ENCODE data around the gene C1QTNF7.
A peak's percentile ranks its signal among the peaks of the same experiment; 100 is the strongest.

C1QTNF7 gene

GRCh38 chr4:15458616-15459015 lies 30.8 kb downstream of the C1QTNF7 start:
- DNase-seq (ENCODE audit: low spot score), result no peak

- no peak for DNase-seq (ENCODE audit: low spot score)
Observed at GRCh38 chr4:15459706-15460105, 31.9 kb downstream of the C1QTNF7 start.

- DNase-seq (ENCODE audit: low spot score), result no peak
Observed at GRCh38 chr4:15466596-15466995, 38.8 kb downstream of the C1QTNF7 start.

GRCh38 chr4:15469402-15470127 lies 41.7 kb downstream of the C1QTNF7 start, which contains the start of gene CC2D2A:
CC2D2A (plus strand) TSS chr4:15469882; CDS start chr4:15475933, 6,051 bp downstream.
- peak; percentile 72 for DNase-seq (ENCODE audit: low spot score)

- DNase-seq (ENCODE audit: low spot score), result peak; percentile 9
Observed at GRCh38 chr4:15470128-15470475, 42.3 kb downstream of the C1QTNF7 start.

- peak; percentile 68 for DNase-seq (ENCODE audit: low spot score)
Observed at GRCh38 chr4:15476396-15476795, 48.6 kb downstream of the C1QTNF7 start.

GRCh38 chr4:15478724-15479088 lies 50.9 kb downstream of the C1QTNF7 start:
- no peak for DNase-seq (ENCODE audit: low spot score)

- peak; percentile 85 for DNase-seq (ENCODE audit: low spot score)
Observed at GRCh38 chr4:15479089-15479912, 51.5 kb downstream of the C1QTNF7 start.

- DNase-seq (ENCODE audit: low spot score), result no peak
Observed at GRCh38 chr4:15479913-15480185, 52.0 kb downstream of the C1QTNF7 start.

- no peak for DNase-seq (ENCODE audit: low spot score)
Observed at GRCh38 chr4:15481961-15482745, 54.3 kb downstream of the C1QTNF7 start.

GRCh38 chr4:15482842-15483241 lies 55.0 kb downstream of the C1QTNF7 start:
- DNase-seq (ENCODE audit: low spot score), result no peak

GRCh38 chr4:15488136-15488535 lies 60.3 kb downstream of the C1QTNF7 start:
- no peak for DNase-seq (ENCODE audit: low spot score)

GRCh38 chr4:15488658-15489470 lies 61.0 kb downstream of the C1QTNF7 start:
- no peak for DNase-seq (ENCODE audit: low spot score)

GRCh38 chr4:15489551-15489950 lies 61.7 kb downstream of the C1QTNF7 start:
- no peak for DNase-seq (ENCODE audit: low spot score)

GRCh38 chr4:15493411-15493810 lies 65.6 kb downstream of the C1QTNF7 start:
- no peak for DNase-seq (ENCODE audit: low spot score)

GRCh38 chr4:15495621-15496020 lies 67.8 kb downstream of the C1QTNF7 start:
- DNase-seq (ENCODE audit: low spot score), result no peak

Measured in kidney tubule cell (primary cell).